GM19324 (cell line): ENCODE data around the gene DNAH9.
"Not testable (repeated sequence)": the region's sequence is repeated elsewhere in the genome, so short reads cannot be mapped to it uniquely, and the experiment has no call there.

Experiments
- ATAC-seq: cut with Tn5 transposase; IDR thresholded peaks from one replicate; pipeline ENCODE4 v1.9.1; 2021; ENCODE audit warnings: mild to moderate bottlenecking, moderate library complexity; ENCODE audit not compliant: unreplicated experiment, low FRiP score

DNAH9 gene

DNA sequence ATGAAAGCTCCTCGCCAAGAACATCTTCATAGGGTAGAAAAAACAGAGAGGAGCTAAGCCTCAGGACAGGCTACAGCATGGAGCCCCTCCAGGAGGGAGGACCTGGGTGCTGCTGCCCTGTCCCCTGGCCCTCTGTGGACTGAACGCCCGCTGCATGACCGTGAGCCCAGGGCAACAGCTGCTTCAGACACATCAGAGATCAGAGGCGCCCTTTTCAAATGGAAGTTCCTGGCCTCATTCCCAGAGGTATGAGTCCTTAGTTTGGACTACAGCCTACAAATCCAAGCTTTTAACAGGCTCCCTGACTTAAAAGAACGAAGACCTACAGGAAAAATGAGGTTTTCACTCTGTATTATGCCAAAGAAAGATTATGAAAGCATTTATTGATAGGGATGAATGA is 350.5 kb downstream of the DNAH9 start:
- no peak for ATAC-seq

DNA sequence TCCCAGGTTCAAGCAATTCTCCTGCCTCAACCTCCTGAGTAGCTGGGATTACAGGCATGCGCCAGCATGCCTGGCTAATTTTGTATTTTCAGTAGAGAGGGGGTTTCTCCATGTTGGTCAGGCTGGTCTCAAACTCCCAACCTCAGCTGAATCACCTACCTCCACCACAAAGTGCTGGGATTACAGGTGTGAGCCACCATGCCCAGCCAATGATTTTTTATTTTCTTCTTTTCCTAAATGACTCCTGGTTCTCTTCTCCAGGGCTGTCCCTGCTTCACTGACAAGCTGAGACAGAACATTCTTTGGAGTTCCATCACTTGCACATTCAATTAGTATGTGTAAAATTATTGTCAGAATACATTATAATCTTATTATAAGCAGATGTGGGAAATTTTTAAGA is 351.3 kb downstream of the DNAH9 start:
- not testable (repeated sequence) for ATAC-seq

DNA sequence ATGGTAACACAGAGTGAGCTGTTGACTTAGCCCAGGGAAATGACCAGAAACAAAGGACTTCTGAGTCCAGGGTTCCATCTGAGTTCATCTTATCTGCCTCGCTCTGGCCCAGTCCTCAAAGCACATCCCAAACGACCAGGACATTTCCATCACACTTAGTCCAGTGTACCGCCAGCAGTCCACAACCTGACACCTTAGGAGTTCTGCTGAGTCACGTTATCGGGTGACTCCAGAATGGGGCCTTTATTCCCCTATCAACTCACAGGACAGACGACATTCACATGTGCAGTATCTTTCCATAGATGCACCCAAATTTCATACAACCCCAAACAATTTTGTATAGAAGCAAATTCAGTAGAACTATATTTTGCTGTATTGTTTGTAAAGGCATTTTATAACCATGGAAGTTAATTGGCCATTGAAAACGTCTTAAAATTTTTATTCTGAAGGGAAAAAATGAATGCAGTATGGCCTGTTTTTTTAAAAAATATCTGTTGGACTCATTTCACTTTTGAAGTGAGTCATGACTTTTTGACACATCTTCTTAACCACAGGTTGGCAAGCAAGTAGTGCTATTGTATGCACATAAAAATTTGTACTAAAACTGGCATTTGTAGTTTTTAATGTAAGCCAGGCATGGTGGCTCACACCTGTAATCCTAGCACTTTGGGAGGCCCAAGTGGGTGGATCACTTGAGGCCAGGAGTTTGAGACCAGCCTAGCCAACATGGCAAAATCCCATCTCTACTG is 352.7 kb downstream of the DNAH9 start:
- ATAC-seq = no peak

DNA sequence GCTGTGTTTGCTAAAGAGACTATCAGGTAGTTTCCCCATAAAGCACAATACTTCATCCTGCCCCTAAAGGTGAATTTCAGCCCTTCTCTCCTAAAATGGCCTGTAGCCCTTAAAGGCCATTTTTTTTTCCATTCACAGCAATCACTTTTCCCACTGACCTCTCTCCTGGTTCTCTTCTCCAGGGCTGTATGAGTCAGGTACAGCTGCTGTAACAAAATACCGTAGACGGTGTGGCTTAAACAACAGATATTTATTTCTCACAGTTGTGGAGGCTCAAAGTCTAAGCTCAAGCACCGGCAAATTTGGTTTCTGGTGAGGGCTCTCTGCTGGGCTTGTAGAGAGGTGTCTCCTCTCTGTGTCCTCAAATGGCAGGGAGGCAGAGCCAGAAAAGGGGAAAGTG is 354.3 kb downstream of the DNAH9 start:
- ATAC-seq = no peak

DNA sequence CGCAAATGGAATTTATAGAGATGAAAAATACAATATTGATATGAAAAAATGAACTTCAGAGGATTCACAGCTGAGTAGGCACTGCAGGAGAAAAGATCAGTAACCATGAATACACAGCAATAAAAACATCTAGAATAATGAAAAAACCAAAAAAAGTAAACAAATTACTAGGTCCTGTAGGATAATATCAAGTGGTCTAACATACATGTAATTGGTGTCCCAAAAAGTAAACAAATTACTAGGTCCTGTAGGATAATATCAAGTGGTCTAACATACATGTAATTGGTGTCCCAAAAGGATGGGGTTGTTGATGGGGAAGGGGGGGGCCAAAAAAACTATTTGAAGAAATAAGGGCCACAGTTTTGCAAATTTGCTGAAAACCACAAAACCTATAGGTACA is 355.7 kb downstream of the DNAH9 start:
- ATAC-seq = no peak

- ATAC-seq = no peak
These were observed 356.7 kb downstream of the DNAH9 start for GRCh38 chr17:11954936-11955335.

GRCh38 chr17:11969565-11969964 is 371.3 kb downstream of the DNAH9 start:
- ATAC-seq = no peak

DNA sequence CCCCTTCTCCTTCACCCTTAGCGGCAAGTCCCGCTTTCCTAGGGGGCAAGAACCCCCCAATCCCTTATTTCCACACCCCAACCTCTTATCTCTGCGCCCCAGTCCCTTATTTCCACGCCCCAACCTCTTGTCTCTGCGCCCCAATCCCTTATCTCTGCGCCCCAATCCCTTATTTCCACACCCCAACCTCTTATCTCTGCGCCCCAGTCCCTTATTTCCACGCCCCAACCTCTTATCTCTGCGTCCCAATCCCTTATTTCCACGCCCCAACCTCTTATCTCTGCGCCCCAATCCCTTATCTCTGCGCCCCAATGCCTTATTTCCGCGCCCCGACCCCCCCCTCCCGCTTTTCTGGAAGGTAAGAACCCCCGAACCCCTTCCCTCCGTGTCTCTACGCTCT is 374.5 kb downstream of the DNAH9 start:
- ATAC-seq = not testable (repeated sequence)

DNA sequence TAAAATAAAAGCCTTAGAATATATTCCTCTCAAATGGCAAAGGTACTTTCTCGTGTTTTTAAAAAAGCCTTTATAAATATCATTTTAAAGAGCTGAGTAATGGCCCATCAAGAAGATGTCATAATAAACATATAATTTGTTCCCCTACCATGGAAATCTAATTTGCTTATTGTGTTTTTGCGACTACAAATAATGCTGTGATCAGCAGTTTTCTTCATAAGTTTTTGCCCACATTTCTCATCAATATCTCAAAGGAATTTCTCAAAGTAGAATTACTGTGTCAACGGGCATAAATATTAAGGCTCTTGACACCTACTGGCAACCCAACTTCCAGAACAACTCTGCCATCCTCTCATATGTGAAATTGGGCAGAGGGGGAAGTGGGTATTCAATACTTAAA is 381.5 kb downstream of the DNAH9 start:
- no peak for ATAC-seq

DNA sequence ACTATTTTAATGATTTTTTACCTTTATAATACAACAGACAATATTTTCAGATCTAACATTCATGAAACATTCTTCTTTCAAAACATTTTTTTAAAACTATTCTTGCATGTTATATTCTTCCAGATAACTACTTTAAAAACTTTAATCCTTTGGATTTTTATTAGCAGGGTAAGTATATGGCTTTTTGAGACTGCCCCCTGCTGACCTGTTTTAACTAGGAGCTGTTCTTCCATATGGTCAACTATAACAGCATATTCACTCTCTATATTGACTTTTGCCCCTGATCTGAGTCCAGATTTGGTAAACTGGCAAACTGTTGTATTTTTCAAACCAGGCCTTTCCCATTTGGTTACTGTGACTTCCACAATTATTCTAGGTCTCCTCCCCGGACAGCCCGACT is 382.5 kb downstream of the DNAH9 start:
- no peak for ATAC-seq

DNA sequence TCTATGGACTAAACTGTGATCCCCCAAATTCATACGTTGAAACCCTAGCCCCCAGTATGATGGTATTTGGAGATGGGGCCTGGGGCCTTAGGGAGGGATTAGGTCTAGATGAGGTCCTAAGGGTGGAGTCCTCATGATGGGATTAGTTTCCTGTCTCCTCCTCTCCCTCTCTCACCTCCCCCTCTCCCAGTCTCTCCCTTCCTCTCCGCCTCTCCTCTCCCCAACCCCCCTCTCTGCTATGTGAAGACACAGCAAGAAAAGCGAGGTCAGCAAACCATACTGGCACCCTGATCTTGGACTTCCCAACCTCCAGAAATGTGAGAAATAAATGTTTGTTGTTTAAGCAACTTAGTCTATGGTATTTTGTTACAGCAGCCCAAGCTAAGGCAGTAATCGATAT is 383.6 kb downstream of the DNAH9 start:
- no peak for ATAC-seq

DNA sequence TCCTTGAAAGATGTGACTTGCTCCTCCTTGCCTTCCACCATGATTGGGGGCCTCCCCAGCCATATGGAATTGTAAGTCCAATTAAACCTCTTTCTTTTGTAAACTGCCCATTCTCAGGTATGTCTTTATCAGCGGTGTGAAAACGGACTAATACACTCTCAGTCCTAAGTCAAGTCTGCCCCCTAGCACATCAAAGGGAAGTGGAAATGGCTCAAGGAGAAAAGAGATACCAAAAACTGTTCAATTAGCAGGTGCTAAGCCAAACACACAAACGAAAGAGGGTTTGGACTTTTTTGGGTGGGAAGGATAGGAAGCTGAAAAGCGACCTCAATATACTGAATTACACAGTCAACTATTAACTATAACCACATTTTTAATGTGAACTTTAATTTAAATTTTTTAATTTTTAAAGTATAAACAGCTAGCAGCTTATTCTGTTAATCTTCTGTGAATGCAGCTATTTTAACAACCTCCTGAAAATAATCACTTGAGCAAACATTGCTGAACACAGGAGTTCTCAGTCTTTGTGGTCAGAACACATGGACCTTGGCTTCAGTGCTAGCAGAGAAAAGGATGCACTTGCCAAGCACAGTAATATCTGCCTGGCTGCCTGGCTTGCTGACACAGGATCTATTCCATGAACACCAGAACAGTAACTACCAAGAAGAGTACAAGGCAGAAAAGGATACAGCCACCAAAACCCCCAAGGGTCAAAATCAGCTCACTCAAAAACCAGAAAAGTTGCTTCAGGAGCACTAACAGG is 388.1 kb downstream of the DNAH9 start:
- ATAC-seq = no peak

DNA sequence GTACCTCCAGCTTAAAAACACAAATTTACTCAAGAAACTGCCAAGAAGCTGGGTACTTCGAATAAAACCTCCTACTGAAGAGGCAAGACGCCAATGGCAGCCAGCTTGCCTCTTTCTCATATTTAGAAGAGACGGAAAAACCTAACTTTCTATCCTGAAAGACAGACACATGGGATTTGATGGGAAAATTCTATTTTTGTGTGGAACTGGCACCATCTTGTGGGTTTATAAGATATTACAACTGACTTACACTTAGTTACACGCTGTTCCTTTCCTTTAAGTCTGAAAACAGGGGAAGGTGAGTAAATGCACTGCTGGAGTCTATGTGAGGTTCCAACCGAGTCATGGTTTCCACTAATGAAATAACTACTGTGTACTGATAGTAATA is 388.7 kb downstream of the DNAH9 start:
- no peak for ATAC-seq

- no peak for ATAC-seq
These were observed 392.2 kb downstream of the DNAH9 start for GRCh38 chr17:11990363-11990983.

DNA sequence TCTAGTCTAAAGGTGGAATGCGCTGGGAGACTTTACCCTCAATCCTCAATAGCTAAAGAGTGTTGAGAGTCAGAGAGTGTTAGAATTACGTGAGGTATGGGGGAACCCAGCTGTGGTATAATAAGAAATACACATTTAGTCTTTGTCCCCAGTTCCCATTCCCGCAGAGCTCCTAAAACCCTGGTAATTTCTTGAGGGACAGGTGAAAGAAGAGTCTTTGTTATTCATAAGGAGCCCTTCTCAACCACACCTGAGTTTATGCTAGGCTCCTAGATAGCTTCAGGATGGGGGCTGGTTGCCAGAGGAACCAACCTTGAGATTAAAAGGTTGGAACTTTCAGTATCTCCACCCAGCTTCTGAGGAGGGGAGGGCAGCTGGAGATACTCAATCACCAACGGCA is 393.2 kb downstream of the DNAH9 start:
- ATAC-seq = no peak

- peak; percentile 30 for ATAC-seq
These were observed 398.5 kb downstream of the DNAH9 start for GRCh38 chr17:11996722-11997146.

DNA sequence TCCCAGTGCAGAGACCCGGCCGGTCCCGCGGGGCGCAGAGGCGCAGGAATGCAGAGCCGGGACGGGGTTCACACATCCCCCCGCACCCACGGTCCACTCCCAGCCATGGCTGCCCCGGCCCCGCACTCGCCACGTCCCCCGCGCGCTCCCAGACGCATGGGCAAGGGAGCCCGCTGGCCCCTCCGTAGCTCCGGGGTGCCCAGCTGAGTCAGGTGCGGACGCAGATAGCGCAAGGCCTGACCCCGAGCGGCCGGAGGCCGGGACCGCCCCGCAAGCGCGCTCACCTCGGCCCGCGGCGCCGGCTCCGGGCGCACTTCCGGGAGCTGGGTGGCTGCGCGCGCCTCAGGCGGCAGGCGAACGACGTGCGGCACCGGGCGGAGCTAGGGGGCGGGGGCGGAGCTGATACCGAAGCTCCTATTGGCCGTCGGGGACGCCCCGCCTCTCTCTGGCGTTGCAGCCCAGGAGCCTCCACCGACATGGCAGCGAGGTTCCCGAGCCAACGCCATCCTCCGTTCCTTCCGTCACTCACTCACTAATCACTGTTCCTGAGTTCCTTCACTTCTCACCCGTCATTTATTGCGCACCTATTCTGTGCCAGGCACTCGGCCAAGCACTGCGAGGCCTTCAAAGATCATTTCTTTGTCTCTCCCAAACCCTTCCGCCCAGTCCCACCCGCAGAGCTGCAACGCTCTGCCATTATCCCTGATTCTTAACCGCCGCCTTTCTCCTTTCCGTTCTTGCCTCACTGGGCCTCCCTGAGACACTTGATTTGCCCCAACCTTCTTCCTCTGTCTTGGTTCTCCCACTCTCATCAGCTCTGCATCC is 399.1 kb downstream of the DNAH9 start, which contains the start of gene ZNF18:
ZNF18 (minus strand) TSS at position 329 of the 825 bp plus-strand sequence. CDS start 4,646 bp downstream, outside the sequence.
- ATAC-seq = peak; percentile 97

DNA sequence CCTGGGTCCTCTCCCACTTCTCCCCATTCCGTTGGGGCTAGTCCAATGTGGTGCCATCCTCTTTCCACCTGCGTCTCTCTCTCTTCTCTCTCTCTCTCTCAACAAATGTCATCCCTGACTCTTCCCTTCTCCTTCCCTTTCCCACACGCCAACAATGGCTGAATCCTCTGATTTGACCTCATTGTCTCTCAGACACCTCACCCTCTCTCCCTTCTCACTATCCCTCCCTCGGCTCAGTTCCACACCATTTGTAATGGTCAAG is 399.6 kb downstream of the DNAH9 start:
- no peak for ATAC-seq

DNA sequence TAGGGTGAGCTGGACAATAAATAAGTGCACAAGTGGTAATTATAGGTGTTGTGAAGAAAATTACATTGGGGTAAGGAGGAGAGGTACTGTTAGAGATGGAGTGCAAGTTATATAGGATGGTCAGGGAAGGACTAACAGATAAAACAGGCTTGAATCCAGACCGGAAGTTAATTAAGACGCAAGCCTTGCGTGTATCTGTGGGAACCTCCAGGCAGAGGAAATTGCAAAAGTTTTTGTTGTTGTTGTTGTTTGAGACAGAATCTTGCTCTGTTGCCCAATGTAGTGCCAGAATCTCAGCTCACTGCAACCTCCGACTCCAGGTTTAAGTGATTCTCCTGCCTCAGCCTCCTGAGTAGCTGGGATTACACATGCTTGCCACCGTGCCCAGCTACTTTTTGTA is 401.4 kb downstream of the DNAH9 start:
- no peak for ATAC-seq

GRCh38 chr17:12007466-12007865 is 409.2 kb downstream of the DNAH9 start:
- ATAC-seq = no peak
